B cell (primary cell): ENCODE results near the gene OR6K3. TPM values are rescaled to one million over a fixed set of nuclear protein-coding genes. Genes with fewer than 3 reads are reported as not detected.

Experiments used
- ATAC-seq: fragments of 200-7000 bp; cut with Tn5 transposase; one replicate; pipeline ENCODE4 v1.10.0; 2021; ENCODE audit warnings: low read depth, mild to moderate bottlenecking, moderate number of reproducible peaks, moderate library complexity
- CTCF ChIA-PET: fragments of 350-600 bp; sonication (Branson Sonifier 250); formaldehyde crosslinking; loops from one replicate; lab custom pipeline; 2021; ENCODE audit warnings: antibody characterized with exemption, inconsistent platforms; lab: Charles Lee
- POLR2A ChIA-PET: fragments of 350-600 bp; sonication (Branson Sonifier 250); formaldehyde crosslinking; loops from one replicate; lab custom pipeline; 2021; ENCODE audit warnings: antibody characterized with exemption; lab: Charles Lee
- DNase-seq: peaks from one replicate; pipeline ENCODE4 v3.0.0; 2013
- H2AFZ ChIP-seq: 2 replicates; pipeline ENCODE4 v1.6.1; 2012; ENCODE audit warnings: mild to moderate bottlenecking, low read depth, low read length; ENCODE audit not compliant: insufficient read depth, poor library complexity, severe bottlenecking
- H3K27ac ChIP-seq, 2 donors: 1 replicate in 1 of 2; 2 replicates in 1 of 2; pipeline ENCODE4 v1.5.1; 2012 to 2013; ENCODE audit warnings: low read length in 2 of 2, mild to moderate bottlenecking in 2 of 2, moderate library complexity in 1 of 2
- H3K27me3 ChIP-seq, 4 experiments: fragments of 200-600 bp in 1 of 4; sonication (generic) in 1 of 4; replicated peaks in 1 of 4; 1 replicate in 2 of 4; 2 replicates in 2 of 4; pipeline versions ENCODE4 v1.6.1 to v1.7.0; 2013 to 2016; ENCODE audit warnings: low read length in 3 of 4, mild to moderate bottlenecking in 2 of 4, mixed read lengths in 1 of 4, moderate library complexity in 1 of 4; ENCODE audit not compliant: insufficient read depth in 4 of 4, control insufficient read depth in 3 of 4; ENCODE audit errors: control extremely low read depth in 1 of 4
- H3K36me3 ChIP-seq, 2 experiments: replicated peaks in 1 of 2; 1 replicate in 1 of 2; 2 replicates in 1 of 2; pipeline versions ENCODE4 v1.6.1 to v1.7.1; 2013; ENCODE audit warnings: low read length in 1 of 2; ENCODE audit not compliant: insufficient read depth in 2 of 2, control insufficient read depth in 1 of 2; ENCODE audit errors: control extremely low read depth in 1 of 2, extremely low read depth in 1 of 2
- H3K4me1 ChIP-seq, 2 donors: fragments of 200-600 bp in 1 of 2; sonication (generic) in 1 of 2; 1 replicate in 1 of 2; 2 replicates in 1 of 2; pipeline versions ENCODE4 v1.5.1 to v1.6.1; 2013 to 2017; ENCODE audit warnings: low read length in 2 of 2; ENCODE audit not compliant: control insufficient read depth in 2 of 2, insufficient read depth in 2 of 2
- H3K4me2 ChIP-seq: replicated peaks from 2 replicates; pipeline ENCODE3; 2012; ENCODE audit warnings: mild to moderate bottlenecking, low read depth, low read length; ENCODE audit not compliant: poor library complexity, severe bottlenecking
- H3K4me3 ChIP-seq, 5 experiments: fragments of 200-600 bp in 1 of 5; sonication (generic) in 1 of 5; 1 replicate in 3 of 5; 2 replicates in 2 of 5; pipeline versions ENCODE4 v1.5.1 to v1.7.0; 2011 to 2016; ENCODE audit warnings: low read length in 4 of 5, mild to moderate bottlenecking in 4 of 5, low read depth in 2 of 5, control low read depth in 1 of 5, moderate library complexity in 1 of 5; ENCODE audit not compliant: insufficient read depth in 1 of 5; ENCODE audit errors: control extremely low read depth in 1 of 5, extremely low read depth in 1 of 5
- H3K79me2 ChIP-seq: fragments of 200-600 bp; sonication (generic); one replicate; pipeline ENCODE4 v1.6.0; 2016; ENCODE audit warnings: low read length; ENCODE audit not compliant: control insufficient read depth, insufficient read depth
- H3K9ac ChIP-seq: fragments of 200-600 bp; sonication (generic); 2 replicates; pipeline ENCODE4 v1.6.1; 2017; ENCODE audit warnings: mild to moderate bottlenecking, low read length, moderate library complexity
- H3K9me3 ChIP-seq, 3 donors: one replicate each; pipeline versions ENCODE4 v1.6.1 to v1.7.1; 2013; ENCODE audit warnings: low read length in 2 of 3; ENCODE audit not compliant: control insufficient read depth in 2 of 3, insufficient read depth in 1 of 3; ENCODE audit errors: control extremely low read depth in 1 of 3
- H4K20me1 ChIP-seq: 2 replicates; pipeline ENCODE4 v1.6.0; 2012; ENCODE audit warnings: mild to moderate bottlenecking, low read length; ENCODE audit not compliant: insufficient read depth, control insufficient read depth, poor library complexity, severe bottlenecking
- H3K27ac Mint-ChIP-seq: one replicate; pipeline ENCODE4 v1.8.0; 2021; ENCODE audit warnings: mixed read lengths
- H3K27me3 Mint-ChIP-seq: one replicate; pipeline ENCODE4 v1.8.0; 2021; ENCODE audit warnings: mixed read lengths
- H3K4me1 Mint-ChIP-seq: one replicate; pipeline ENCODE4 v1.8.0; 2021; ENCODE audit warnings: mixed read lengths
- H3K4me3 Mint-ChIP-seq: one replicate; pipeline ENCODE4 v1.8.0; 2021; ENCODE audit warnings: mixed read lengths
- H3K9me3 Mint-ChIP-seq: one replicate; pipeline ENCODE4 v1.8.0; 2022; ENCODE audit warnings: mixed read lengths; ENCODE audit not compliant: insufficient read depth
- EZH2 ChIP-seq: IDR thresholded peaks from 2 replicates; pipeline ENCODE4 v1.6.1; 2012; ENCODE audit warnings: borderline replicate concordance, low read depth, mild to moderate bottlenecking, moderate library complexity, low read length; ENCODE audit not compliant: insufficient read depth, poor library complexity, severe bottlenecking
- WGBS: methylation state at CpG from one replicate; pipeline ENCODE4 v1.1.5; 2013; ENCODE audit warnings: missing lambda C conversion rate; ENCODE audit not compliant: insufficient coverage; 5-methylcytosine and 5-hydroxymethylcytosine counted together
- intact Hi-C: fragments of 100-400 bp; cut with micrococcal nuclease; formaldehyde crosslinking; loops from one replicate; pipeline ENCODE4 v1.10.0; 2022
- polyA plus RNA-seq: library from polyadenylated mRNA; depleted of rRNA; stranded (reverse); fragments of >200 nt; gene quantifications from 2 replicates; pipeline ENCODE4 v1.2.3, GENCODE V29; 2012
- total RNA-seq, 2 donors: library from RNA; stranded (reverse); fragments of 120-200 nt in 1 of 2; gene quantifications; 1 replicate in 1 of 2; 2 replicates in 1 of 2; pipeline versions ENCODE4 v1.2.3 to v1.2.4, GENCODE V29; 2013 to 2022
- TF ChIP-seq, protein P1 (sequence below): fragments of 200-600 bp; IDR thresholded peaks from one replicate; pipeline ENCODE4 v1.8.0; 2022; ENCODE audit warnings: antibody characterized with exemption, mild to moderate bottlenecking

OR6K3 gene
- total and polyA plus RNA-seq, 2 donors (not counting 1 experiment from before 2014, with no cell fraction given), result not detected

DNA sequence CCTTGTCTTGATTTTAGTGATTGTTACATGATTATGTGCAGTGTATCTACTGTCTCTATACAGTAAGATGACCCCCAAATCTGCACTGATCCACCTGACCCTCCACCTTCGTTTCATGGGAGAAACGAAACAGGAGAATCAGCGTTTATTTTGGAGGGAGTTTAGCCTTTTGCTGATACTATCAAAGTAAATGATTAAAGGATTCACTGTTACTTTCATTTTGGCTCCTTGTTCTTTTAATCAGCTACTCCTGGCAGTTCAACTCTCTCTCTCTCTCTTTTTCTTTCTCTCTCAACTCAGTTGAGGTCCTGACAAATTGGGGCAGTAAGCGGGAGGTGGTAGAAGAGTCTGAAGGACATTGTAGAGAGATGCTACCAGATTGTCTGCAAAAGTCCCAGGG, 9.9 kb upstream of the OR6K3 start:
- Mint-ChIP-seq H3K9me3 (no peaks in the 10 kb centered on the region), H3K4me3 (no peak overlapping the region), H3K27me3 (peaks cover 16% of the 10 kb centered on the region), H3K27ac (no peak overlapping the region), H3K4me1 (no peaks in the 10 kb centered on the region)
- no peak overlapping the region for H3K27ac ChIP-seq
- DNase-seq (no peak), ATAC-seq (no peak)
- 100% methylated on average over 1 of the region's 4 CpGs for WGBS
- CTCF ChIA-PET, result no interaction called here
- no peaks in the 10 kb centered on the region for H3K79me2 ChIP-seq
- POLR2A ChIA-PET, result no interaction called here
- peaks cover 0 to 9% (median 0%) of the 10 kb centered on the region in 4 experiments for H3K27me3 ChIP-seq
- intact Hi-C loops, result no loop called here
- no peaks in the 10 kb centered on the region for H4K20me1 ChIP-seq
- no peaks in the 10 kb centered on the region for H3K9me3 ChIP-seq
- no peak overlapping the region for H2AFZ ChIP-seq
- no peak overlapping the region for H3K4me3 ChIP-seq
- no peaks in the 10 kb centered on the region for H3K36me3 ChIP-seq
- no peak overlapping the region for H3K4me2 ChIP-seq
- no peak overlapping the region for H3K9ac ChIP-seq
- TF ChIP-seq EZH2, result no peak
- TF ChIP-seq, protein P1, sequence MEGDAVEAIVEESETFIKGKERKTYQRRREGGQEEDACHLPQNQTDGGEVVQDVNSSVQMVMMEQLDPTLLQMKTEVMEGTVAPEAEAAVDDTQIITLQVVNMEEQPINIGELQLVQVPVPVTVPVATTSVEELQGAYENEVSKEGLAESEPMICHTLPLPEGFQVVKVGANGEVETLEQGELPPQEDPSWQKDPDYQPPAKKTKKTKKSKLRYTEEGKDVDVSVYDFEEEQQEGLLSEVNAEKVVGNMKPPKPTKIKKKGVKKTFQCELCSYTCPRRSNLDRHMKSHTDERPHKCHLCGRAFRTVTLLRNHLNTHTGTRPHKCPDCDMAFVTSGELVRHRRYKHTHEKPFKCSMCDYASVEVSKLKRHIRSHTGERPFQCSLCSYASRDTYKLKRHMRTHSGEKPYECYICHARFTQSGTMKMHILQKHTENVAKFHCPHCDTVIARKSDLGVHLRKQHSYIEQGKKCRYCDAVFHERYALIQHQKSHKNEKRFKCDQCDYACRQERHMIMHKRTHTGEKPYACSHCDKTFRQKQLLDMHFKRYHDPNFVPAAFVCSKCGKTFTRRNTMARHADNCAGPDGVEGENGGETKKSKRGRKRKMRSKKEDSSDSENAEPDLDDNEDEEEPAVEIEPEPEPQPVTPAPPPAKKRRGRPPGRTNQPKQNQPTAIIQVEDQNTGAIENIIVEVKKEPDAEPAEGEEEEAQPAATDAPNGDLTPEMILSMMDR, result no peak
- H3K4me1 ChIP-seq, result no peaks in the 10 kb centered on the region

DNA sequence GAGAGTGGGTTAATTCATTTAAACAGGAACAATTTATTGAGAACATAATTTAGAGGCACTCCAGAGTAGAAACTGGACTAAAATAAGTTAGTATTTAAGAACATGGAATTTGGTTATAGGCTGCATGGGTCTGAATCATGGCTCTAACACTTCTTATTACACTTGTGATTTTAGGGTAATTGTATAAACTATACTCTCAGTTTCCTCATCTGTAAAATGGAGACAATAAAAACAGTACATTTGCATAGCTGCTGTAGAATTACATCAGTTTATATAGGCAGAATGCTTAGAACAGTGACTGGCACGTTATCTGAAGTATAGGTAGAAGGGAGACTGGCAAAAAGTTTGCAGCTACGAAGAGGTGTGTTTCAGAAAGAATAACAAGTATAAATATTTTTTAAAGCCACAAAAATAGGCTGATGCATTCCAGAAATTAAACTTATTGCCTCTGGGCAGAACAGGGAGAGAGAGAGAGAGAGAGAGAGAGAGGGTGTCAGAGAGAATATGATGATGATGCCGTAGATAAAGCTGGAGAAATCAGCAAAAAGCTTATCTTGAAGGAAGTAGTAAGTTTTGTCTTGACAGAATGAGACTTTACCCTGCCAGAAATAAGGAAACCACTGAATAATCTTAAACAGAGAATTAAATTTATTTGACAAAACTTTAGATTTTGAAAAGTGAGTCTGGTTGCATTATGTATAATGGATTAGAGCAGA, 8.1 kb upstream of the OR6K3 start:
- Histone ChIP-seq H3K36me3 (no peaks in the 10 kb centered on the region), H2AFZ (no peak overlapping the region), H3K9me3 (no peaks in the 10 kb centered on the region), H3K27me3 (peaks cover 0 to 10% (median 0%) of the 10 kb centered on the region in 4 experiments), H3K4me3 (no peak overlapping the region), H3K4me1 (no peaks in the 10 kb centered on the region), H3K9ac (no peak overlapping the region), H3K4me2 (no peak overlapping the region), H4K20me1 (no peaks in the 10 kb centered on the region), H3K27ac (no peak overlapping the region), H3K79me2 (no peaks in the 10 kb centered on the region)
- whole genome bisulfite sequencing, result no CpG with 5 or more reads among the region's 3 CpGs
- Mint-ChIP-seq H3K27ac (no peak overlapping the region), H3K9me3 (no peaks in the 10 kb centered on the region), H3K27me3 (peaks cover 26% of the 10 kb centered on the region), H3K4me1 (no peaks in the 10 kb centered on the region), H3K4me3 (no peak overlapping the region)
- TF ChIP-seq, protein P1, result no peak
- no peak for TF ChIP-seq EZH2
- ChIA-PET POLR2A (no interaction called here), CTCF (no interaction called here)
- intact Hi-C loops, result no loop called here
- ATAC-seq (no peak), DNase-seq (no peak)
